AG10803 (cell line): ENCODE data around the gene LIN28B.
A peak's percentile ranks its signal among the peaks of the same experiment; 100 is the strongest.

ENCODE experiments used
- DNase-seq: peaks from one replicate; pipeline ENCODE4 v3.0.0; 2010; ENCODE audit warnings: low read depth
- H3K4me3 ChIP-seq: 2 replicates; pipeline ENCODE4 v1.5.1; 2011; ENCODE audit warnings: mild to moderate bottlenecking, low read length, control low read depth
- TF ChIP-seq, protein P1 (sequence below): conservative IDR thresholded peaks from 2 replicates; pipeline ENCODE4 v1.5.1; 2011; ENCODE audit warnings: mild to moderate bottlenecking, low read length, control low read depth, inconsistent platforms

LIN28B gene

DNA sequence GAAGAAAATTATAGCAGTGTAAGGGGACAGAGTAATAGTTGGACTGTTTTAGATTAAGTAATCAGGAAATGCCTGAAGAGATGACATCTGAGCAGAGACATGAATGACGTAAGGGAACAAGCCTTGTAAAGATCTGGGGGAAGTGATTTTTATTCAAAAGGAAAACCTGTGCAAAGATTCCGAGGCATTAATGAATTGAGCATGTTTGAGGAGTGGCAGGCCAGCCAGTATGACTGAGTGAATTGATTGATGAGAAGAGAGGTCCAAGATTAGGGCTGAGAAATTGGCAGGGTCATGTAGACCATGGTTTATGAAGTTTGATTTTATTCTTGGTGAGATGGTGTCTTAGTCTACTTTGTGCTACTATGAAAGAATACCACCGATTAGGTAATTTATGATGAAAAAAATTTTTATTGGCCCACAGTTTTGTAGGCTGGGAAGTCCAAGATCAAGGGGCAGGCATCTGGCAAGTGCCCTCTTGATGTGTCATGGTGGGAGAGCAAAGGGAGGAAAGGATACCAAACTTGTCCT is 95.1 kb downstream of the LIN28B start:
- DNase-seq = peak; percentile 25
- no peak overlapping the region for H3K4me3 ChIP-seq
- TF ChIP-seq, protein P1, sequence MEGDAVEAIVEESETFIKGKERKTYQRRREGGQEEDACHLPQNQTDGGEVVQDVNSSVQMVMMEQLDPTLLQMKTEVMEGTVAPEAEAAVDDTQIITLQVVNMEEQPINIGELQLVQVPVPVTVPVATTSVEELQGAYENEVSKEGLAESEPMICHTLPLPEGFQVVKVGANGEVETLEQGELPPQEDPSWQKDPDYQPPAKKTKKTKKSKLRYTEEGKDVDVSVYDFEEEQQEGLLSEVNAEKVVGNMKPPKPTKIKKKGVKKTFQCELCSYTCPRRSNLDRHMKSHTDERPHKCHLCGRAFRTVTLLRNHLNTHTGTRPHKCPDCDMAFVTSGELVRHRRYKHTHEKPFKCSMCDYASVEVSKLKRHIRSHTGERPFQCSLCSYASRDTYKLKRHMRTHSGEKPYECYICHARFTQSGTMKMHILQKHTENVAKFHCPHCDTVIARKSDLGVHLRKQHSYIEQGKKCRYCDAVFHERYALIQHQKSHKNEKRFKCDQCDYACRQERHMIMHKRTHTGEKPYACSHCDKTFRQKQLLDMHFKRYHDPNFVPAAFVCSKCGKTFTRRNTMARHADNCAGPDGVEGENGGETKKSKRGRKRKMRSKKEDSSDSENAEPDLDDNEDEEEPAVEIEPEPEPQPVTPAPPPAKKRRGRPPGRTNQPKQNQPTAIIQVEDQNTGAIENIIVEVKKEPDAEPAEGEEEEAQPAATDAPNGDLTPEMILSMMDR = no peak

DNA sequence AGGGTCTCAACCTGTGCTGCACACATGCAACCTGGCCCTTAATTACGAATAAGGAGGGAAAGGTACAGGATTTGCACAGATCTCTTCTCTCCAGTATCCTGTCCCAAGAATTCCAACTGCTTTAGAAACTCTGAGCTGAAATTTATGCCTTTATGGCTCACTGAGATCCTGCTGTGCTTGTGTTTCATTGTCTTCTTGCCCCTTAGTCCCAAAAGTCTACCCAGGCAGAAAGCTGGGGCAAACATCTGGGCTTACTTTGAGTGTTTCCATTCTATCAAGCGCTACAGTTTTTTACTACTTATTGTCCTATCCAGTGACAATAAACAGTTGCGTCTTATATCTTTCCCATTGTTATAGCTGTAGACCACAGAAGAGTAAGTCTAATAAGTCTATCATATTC is 99.7 kb downstream of the LIN28B start:
- TF ChIP-seq, protein P1 = no peak
- H3K4me3 ChIP-seq = no peak overlapping the region
- DNase-seq = no peak

DNA sequence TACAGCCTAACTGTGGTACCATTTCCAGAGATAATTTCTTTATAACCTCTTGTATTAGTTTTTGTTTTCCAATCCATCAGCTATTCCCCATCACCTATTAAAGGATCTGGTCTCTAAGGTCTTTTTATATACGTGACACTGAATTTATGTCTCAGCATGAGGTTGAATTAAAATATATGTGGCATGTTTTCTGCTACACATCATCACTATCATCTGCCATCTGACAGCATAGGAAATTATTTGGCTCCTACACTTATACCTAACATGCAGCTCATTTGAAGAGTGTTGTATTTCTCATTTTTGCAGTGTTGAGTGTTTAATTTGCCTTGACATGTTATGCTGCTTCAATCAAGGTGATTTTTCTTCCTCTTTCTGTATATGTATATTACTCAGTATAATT is 100.3 kb downstream of the LIN28B start:
- DNase-seq = no peak
- TF ChIP-seq, protein P1 = no peak
- H3K4me3 ChIP-seq = no peak overlapping the region

DNA sequence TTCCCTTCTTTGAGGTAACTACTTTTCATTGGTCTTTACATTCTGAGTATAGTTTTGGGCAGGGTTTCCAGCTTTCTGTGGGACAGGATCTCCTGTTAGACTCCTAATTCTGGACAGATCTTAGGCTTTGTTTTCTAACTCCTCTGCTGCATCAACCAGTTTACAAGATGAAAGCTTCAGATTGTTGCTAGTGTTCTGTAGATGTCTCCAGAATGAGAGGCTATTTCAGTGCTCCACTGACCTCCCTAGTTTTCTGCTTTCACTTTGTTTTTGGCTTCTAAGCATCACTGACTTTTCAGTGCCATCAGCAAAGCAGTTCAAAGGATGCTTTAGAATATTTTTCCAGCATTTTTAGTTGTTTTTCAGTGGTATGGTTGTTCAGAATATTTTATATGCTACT is 101.4 kb downstream of the LIN28B start:
- no peak for DNase-seq
- H3K4me3 ChIP-seq = no peak overlapping the region

DNA sequence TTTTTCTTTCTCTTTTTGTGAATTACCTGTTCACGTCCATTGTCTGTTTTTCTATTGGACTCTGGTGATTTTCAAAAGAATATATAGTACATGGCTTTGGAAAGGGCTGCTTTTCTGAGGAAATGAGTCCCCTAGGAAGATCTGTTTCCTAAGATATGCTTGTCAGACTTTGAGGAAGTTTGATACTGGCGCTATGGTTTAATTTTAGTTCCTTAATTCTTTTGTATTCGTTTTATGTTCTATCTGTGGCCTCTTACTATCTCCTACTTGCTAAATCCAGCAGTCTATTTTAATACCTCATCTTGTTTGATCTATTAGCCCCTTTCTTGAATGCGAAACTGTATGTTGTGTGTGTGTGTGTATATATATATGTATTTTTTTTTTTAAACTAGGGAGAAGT is 101.9 kb downstream of the LIN28B start:
- no peak for DNase-seq
- H3K4me3 ChIP-seq = no peak overlapping the region
- TF ChIP-seq, protein P1 = no peak

More for the DNA sequence above, 101.4 kb downstream of the LIN28B start:
- TF ChIP-seq, protein P1 = no peak

DNA sequence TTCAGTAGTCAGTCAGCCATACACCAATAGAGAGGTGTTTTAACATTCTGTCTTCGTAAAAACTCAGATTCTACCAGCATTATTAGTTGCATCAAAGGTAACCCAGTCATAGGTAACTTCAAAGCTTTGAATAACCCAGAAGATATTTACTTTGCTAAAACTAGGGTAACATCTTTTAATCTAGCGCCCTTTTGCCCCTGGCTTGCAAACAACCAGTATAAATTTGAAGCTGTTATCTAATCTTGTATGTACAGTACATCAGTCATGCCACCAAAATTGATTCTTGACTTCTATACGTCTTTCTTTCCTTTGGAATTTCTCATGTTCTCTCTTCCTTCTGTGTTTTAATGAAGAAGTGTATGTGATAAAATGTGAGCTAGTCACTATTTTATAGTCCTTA is 109.3 kb downstream of the LIN28B start:
- DNase-seq = no peak
- TF ChIP-seq, protein P1 = no peak
- no peak overlapping the region for H3K4me3 ChIP-seq

DNA sequence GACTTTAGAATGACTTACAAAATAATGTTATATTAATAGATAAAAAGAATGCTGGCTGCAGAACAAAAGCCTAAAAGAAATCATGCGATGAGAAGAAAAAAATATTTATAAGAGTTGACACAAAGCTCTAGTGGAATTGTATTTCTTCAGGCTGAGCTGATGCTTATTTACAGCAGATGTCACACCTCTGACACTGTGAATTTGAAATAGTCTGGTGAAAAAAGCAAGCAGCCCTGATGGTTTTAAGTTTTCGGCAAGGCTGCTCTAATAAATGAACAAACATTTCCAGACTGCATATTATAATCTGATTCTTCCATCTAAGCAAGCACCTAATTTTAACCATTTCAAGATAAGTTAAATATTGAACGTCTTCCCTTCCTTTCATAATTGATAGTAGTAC is 109.9 kb downstream of the LIN28B start:
- no peak for DNase-seq
- TF ChIP-seq, protein P1 = no peak
- H3K4me3 ChIP-seq = no peak overlapping the region
